H1 (cell line): Measurements from ENCODE around the gene DIAPH1. TPM values are rescaled to one million over a fixed set of nuclear protein-coding genes. Genes with fewer than 3 reads are reported as not detected.

Experiments used
- CTCF ChIA-PET: fragments of 300-600 bp; sonication (Branson Sonifier 250); formaldehyde crosslinking; loops from one replicate; lab custom pipeline; 2021; ENCODE audit not compliant: partially characterized antibody; lab: Charles Lee
- POLR2A ChIA-PET: fragments of 300-600 bp; sonication (Branson Sonifier 250); formaldehyde crosslinking; loops from one replicate; lab custom pipeline; 2021; ENCODE audit warnings: inconsistent platforms; ENCODE audit not compliant: partially characterized antibody; lab: Charles Lee
- DNase-seq, 2 experiments: peaks; one replicate each; pipeline versions ENCODE4 v3.0.0 to v3.0.0-alpha.2; 2010 to 2022; ENCODE audit warnings: low spot score in 2 of 2, low read depth in 1 of 2, mixed read lengths in 1 of 2
- FAIRE-seq: peaks from 2 replicates; lab custom pipeline; 2011; peaks lifted over from hg19 to GRCh38; lab: Jason Lieb, UNC
- H2AFZ ChIP-seq: 2 replicates; pipeline ENCODE4 v1.8.1; 2012; ENCODE audit warnings: low read length, inconsistent platforms
- H2AK5ac ChIP-seq: 2 replicates; pipeline ENCODE4 v1.6.1; 2013; ENCODE audit warnings: low read depth, low read length
- H2BK120ac ChIP-seq: replicated peaks from 2 replicates; pipeline ENCODE3; 2013; ENCODE audit warnings: low read depth, low read length, inconsistent platforms
- H2BK12ac ChIP-seq: 2 replicates; pipeline ENCODE4 v1.6.1; 2013; ENCODE audit warnings: low read depth, low read length
- H2BK15ac ChIP-seq: 2 replicates; pipeline ENCODE4 v1.6.1; 2013; ENCODE audit warnings: low read length
- H2BK20ac ChIP-seq: 2 replicates; pipeline ENCODE4 v1.6.1; 2013; ENCODE audit warnings: low read length
- H2BK5ac ChIP-seq: 2 replicates; pipeline ENCODE4 v1.6.1; 2013; ENCODE audit warnings: low read depth, low read length
- H3K14ac ChIP-seq: 2 replicates; pipeline ENCODE4 v1.6.1; 2013; ENCODE audit warnings: inconsistent platforms; ENCODE audit not compliant: insufficient read length
- H3K18ac ChIP-seq: 2 replicates; pipeline ENCODE4 v1.6.1; 2013; ENCODE audit warnings: low read length; ENCODE audit errors: extremely low read depth
- H3K23ac ChIP-seq: 2 replicates; pipeline ENCODE4 v1.6.1; 2013; ENCODE audit warnings: inconsistent platforms; ENCODE audit not compliant: insufficient read length
- H3K23me2 ChIP-seq: 2 replicates; pipeline ENCODE4 v1.6.1; 2013; ENCODE audit warnings: low read depth, low read length
- H3K27ac ChIP-seq: 2 replicates; pipeline ENCODE4 v1.6.1; 2011; ENCODE audit warnings: low read depth, low read length, inconsistent platforms
- H3K27me3 ChIP-seq, 4 experiments: replicated peaks in 1 of 4; 1 replicate in 1 of 4; 2 replicates in 3 of 4; pipeline versions ENCODE4 v1.6.1 to v1.8.1; 2011 to 2013; ENCODE audit warnings: low read length in 3 of 4, mild to moderate bottlenecking in 3 of 4, inconsistent platforms in 2 of 4, mixed read lengths in 2 of 4, moderate library complexity in 1 of 4; ENCODE audit not compliant: control insufficient read depth in 3 of 4, insufficient read depth in 3 of 4; ENCODE audit errors: extremely low read depth in 1 of 4
- H3K36me3 ChIP-seq, 4 experiments: 2 replicates each; pipeline versions ENCODE4 v1.6.1 to v1.8.1; 2011 to 2013; ENCODE audit warnings: mild to moderate bottlenecking in 4 of 4, low read length in 3 of 4, moderate library complexity in 2 of 4, control low read depth in 1 of 4, inconsistent platforms in 1 of 4; ENCODE audit not compliant: insufficient read depth in 4 of 4, control insufficient read depth in 2 of 4
- H3K4ac ChIP-seq: replicated peaks from 2 replicates; pipeline ENCODE3; 2013; ENCODE audit warnings: low read length, low read depth, mixed read lengths, inconsistent platforms; ENCODE audit not compliant: insufficient read length
- H3K4me1 ChIP-seq, 4 experiments: replicated peaks in 1 of 4; 1 replicate in 1 of 4; 2 replicates in 3 of 4; pipeline versions ENCODE4 v1.6.1 to v1.8.1; 2011 to 2013; ENCODE audit warnings: low read length in 3 of 4, inconsistent platforms in 2 of 4, mixed read lengths in 1 of 4; ENCODE audit not compliant: insufficient read depth in 4 of 4, control insufficient read depth in 3 of 4
- H3K4me2 ChIP-seq, 2 experiments: 2 replicates each; pipeline versions ENCODE4 v1.6.1 to v1.8.1; 2011 to 2013; ENCODE audit warnings: low read depth in 2 of 2, low read length in 2 of 2, control low read depth in 1 of 2, inconsistent platforms in 1 of 2, mild to moderate bottlenecking in 1 of 2; ENCODE audit not compliant: insufficient read depth in 1 of 2
- H3K4me3 ChIP-seq, 4 experiments: fragments of 200-600, 300-600 bp in 1 of 4; sonication (generic), shearing (Covaris generic), sonication (Bioruptor Twin) in 1 of 4; 2 replicates each; pipeline versions ENCODE4 v1.5.1 to v1.8.1; 2011 to 2016; ENCODE audit warnings: low read length in 4 of 4, low read depth in 3 of 4, control low read depth in 2 of 4, inconsistent platforms in 2 of 4, mild to moderate bottlenecking in 2 of 4, mixed read lengths in 1 of 4, moderate library complexity in 1 of 4; ENCODE audit not compliant: insufficient read depth in 2 of 4; ENCODE audit errors: extremely low read depth in 1 of 4
- H3K56ac ChIP-seq: replicated peaks from 2 replicates; pipeline ENCODE3; 2013; ENCODE audit warnings: low read depth, mild to moderate bottlenecking, mixed read lengths, low read length, inconsistent platforms; ENCODE audit not compliant: insufficient read length
- H3K79me1 ChIP-seq: 2 replicates; pipeline ENCODE4 v1.6.1; 2013; ENCODE audit warnings: low read depth, low read length, control low read depth
- H3K79me2 ChIP-seq, 2 experiments: 2 replicates each; pipeline versions ENCODE4 v1.6.1 to v1.8.1; 2012 to 2013; ENCODE audit warnings: low read length in 2 of 2, mild to moderate bottlenecking in 2 of 2, inconsistent platforms in 1 of 2; ENCODE audit not compliant: insufficient read depth in 2 of 2, control insufficient read depth in 1 of 2
- H3K9ac ChIP-seq, 4 experiments: replicated peaks in 1 of 4; 1 replicate in 1 of 4; 2 replicates in 3 of 4; pipeline versions ENCODE4 v1.6.1 to v1.8.1; 2011 to 2013; ENCODE audit warnings: low read depth in 3 of 4, low read length in 3 of 4, control low read depth in 2 of 4, mild to moderate bottlenecking in 2 of 4, moderate library complexity in 2 of 4, inconsistent platforms in 1 of 4; ENCODE audit errors: extremely low read depth in 1 of 4
- H3K9me3 ChIP-seq, 2 experiments: 2 replicates each; pipeline versions ENCODE4 v1.6.1 to v1.8.1; 2012 to 2013; ENCODE audit warnings: mild to moderate bottlenecking in 2 of 2, moderate library complexity in 2 of 2, control low read depth in 1 of 2, inconsistent platforms in 1 of 2, low read depth in 1 of 2, low read length in 1 of 2, mixed read lengths in 1 of 2; ENCODE audit not compliant: insufficient read depth in 2 of 2
- H4K20me1 ChIP-seq, 2 experiments: replicated peaks in 1 of 2; 2 replicates each; pipeline versions ENCODE3 to v1.8.1; 2011 to 2013; ENCODE audit warnings: inconsistent platforms in 2 of 2, low read length in 2 of 2, mild to moderate bottlenecking in 1 of 2; ENCODE audit not compliant: insufficient read depth in 2 of 2, control insufficient read depth in 1 of 2
- H4K5ac ChIP-seq: 2 replicates; pipeline ENCODE4 v1.6.1; 2013; ENCODE audit warnings: low read length, low read depth, mixed read lengths, inconsistent platforms; ENCODE audit not compliant: insufficient read length
- H4K8ac ChIP-seq: 2 replicates; pipeline ENCODE4 v1.8.0; 2013; ENCODE audit warnings: mild to moderate bottlenecking, moderate library complexity, low read length, inconsistent platforms; ENCODE audit not compliant: insufficient read depth; ENCODE audit errors: extremely low read depth
- H4K91ac ChIP-seq: replicated peaks from 2 replicates; pipeline ENCODE3; 2013; ENCODE audit warnings: low read length, mixed read lengths, inconsistent platforms; ENCODE audit not compliant: insufficient read length
- ASH2L ChIP-seq: fragments of 200-600, 300-600 bp; sonication (generic); IDR thresholded peaks from one replicate; pipeline ENCODE4 v1.7.1; 2017; ENCODE audit warnings: low read length
- WGBS, 2 experiments: shearing (Covaris generic) in 1 of 2; methylation state at CpG; one replicate each; pipeline versions ENCODE4 v1.1.6 to v1.1.7; 2013 to 2015; ENCODE audit warnings: low lambda C conversion rate in 2 of 2, mixed read lengths in 2 of 2, inconsistent platforms in 1 of 2, low coverage in 1 of 2, missing lambda C conversion rate in 1 of 2; ENCODE audit not compliant: insufficient replicate concordance in 2 of 2, insufficient coverage in 1 of 2, insufficient read length in 1 of 2; ENCODE audit errors: extremely low coverage in 1 of 2, missing lambda C conversion rate in 1 of 2; 5-methylcytosine and 5-hydroxymethylcytosine counted together
- polyA plus RNA-seq, 7 experiments: library from polyadenylated mRNA; depleted of rRNA in 3 of 7; stranded (reverse) in 5 of 7; unstranded in 2 of 7; fragments of >200 nt in 5 of 7; fragments of 200-250 nt in 2 of 7; gene quantifications; 1 replicate in 5 of 7; 2 replicates in 1 of 7; 4 replicates in 1 of 7; pipeline versions ENCODE4 v1.2.1 to v1.2.3, GENCODE V29; 2011 to 2013; ENCODE audit warnings: missing spikeins in 2 of 7, mixed read lengths in 2 of 7
- total RNA-seq: library from RNA; stranded (reverse); fragmentation: NEBNext Ultra II Directional; extraction: Animal tissue kit (Norgen Biotek cat#: 25700); gene quantifications from 2 replicates; pipeline ENCODE4 v1.2.1, GENCODE V29; 2021

Gene DIAPH1
- total and polyA plus RNA-seq, 2 of the 8 experiments (the other 6 are each of a cell fraction or from before 2014, with no cell fraction given) = 61.2 to 114 TPM

- no peaks in the 10 kb centered on the region for H3K23me2 ChIP-seq
- no peak overlapping the region for H4K8ac ChIP-seq
- H2BK20ac ChIP-seq = no peak overlapping the region
- H3K9me3 ChIP-seq = no peaks in the 10 kb centered on the region
- H2BK12ac ChIP-seq = no peak overlapping the region
- H3K79me1 ChIP-seq = no peaks in the 10 kb centered on the region
- no peaks in the 10 kb centered on the region for H3K79me2 ChIP-seq
- ChIA-PET CTCF (interaction anchor here (0.8 to 50.9 kb wide), 12 partner anchors 9 to 320 kb away, joined by 3 to 1236 read pairs (median 4); partner anchors contain the start of genes PCDHB12, PCDHB15, PCDHGA10 and PCDHGA11), POLR2A (interaction anchor here (0.8 kb wide), 1 partner anchor 16 kb away, joined by 3 read pairs; no protein-coding TSS in a partner anchor)
- H2BK15ac ChIP-seq = no peak overlapping the region
- no peak overlapping the region for H3K23ac ChIP-seq
- no peak overlapping the region for H3K27ac ChIP-seq
- H2AFZ ChIP-seq = no peak overlapping the region
- no peak overlapping the region for H2BK5ac ChIP-seq
- H4K20me1 ChIP-seq = no peaks in the 10 kb centered on the region
- H3K56ac ChIP-seq = no peak overlapping the region
- FAIRE-seq (no peak), DNase-seq (no peak)
- no peak overlapping the region for H2AK5ac ChIP-seq
- no peak overlapping the region for H4K91ac ChIP-seq
- no peak overlapping the region for H3K18ac ChIP-seq
- peaks cover 14 to 42% (median 25%) of the 10 kb centered on the region in 4 experiments for H3K36me3 ChIP-seq
- peaks cover under 1 to 13% (median 6%) of the 10 kb centered on the region in 4 experiments; a peak in 6 of 7 replicates for H3K4me1 ChIP-seq
- no peak overlapping the region for H4K5ac ChIP-seq
- no peak for TF ChIP-seq ASH2L
- no peak overlapping the region for H3K9ac ChIP-seq
- no peak overlapping the region for H3K4ac ChIP-seq
- H3K4me3 ChIP-seq = no peak overlapping the region
- no peaks in the 10 kb centered on the region for H3K27me3 ChIP-seq
- H3K4me2 ChIP-seq = no peak overlapping the region
- H3K14ac ChIP-seq = no peak overlapping the region
- WGBS, 2 experiments = 94% methylated on average over 5 of the region's 5 CpGs; no CpG with 5 or more reads in 1 of the 2 experiments
- H2BK120ac ChIP-seq = no peak overlapping the region
Observed at GRCh38 chr5:141529002-141529401, 89.8 kb downstream of the DIAPH1 start.
